Mucosa of gallbladder (tissue), 1 donor: Measurements from ENCODE around the gene USP40. TPM values are rescaled to one million over a fixed set of nuclear protein-coding genes. Genes with fewer than 3 reads are reported as not detected.

Experiments
- DNase-seq: peaks from one replicate; pipeline ENCODE4 v3.0.0-alpha.2; 2020; ENCODE audit warnings: low spot score
- total RNA-seq: library from RNA; stranded (reverse); gene quantifications from one replicate; pipeline ENCODE4 v1.2.1, GENCODE V29; 2021
- donor health status: DM: no; HTN: no; CAD: no.

USP40 gene
- total RNA-seq, 1 donor from 2014 or later, result 48.1 TPM

DNA sequence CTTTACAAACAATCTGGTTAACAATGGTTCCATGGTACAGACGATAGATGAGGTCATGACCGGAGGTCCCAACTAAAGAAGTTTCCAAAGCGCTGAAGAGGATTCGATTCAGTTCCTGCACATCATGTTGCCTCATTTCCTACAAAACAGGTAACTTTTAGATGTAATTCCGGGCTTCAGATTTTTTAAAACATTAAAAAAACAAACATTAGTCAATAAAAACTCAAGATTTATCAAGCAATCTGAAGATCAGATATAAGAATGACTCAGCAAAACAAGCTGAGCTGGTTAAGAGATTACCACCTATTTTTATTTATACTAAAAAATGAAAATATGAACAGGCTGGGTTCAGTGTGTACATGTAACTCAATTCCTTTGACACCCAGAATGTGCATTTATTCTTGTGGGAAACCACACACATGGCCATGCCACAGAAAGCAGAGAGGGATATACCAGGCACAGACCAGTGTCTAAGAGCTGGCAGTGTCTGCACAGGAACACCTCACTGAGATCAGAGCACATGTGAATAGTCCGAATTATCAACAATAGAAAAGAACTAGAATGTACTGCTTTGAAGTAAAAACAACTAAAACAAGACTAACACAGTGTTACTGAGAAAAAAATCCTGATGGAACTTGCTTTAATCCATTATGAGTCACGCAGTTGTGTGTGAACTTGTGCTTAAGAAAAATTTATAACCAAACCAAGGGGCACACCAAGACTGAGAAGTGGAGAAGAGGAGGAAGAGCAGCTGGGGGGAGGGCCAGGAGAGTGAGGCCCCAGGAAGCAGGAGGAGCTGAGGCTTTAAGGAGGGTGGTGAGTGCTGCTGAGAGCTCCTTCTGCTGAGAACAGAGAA is 9.5 kb downstream of the USP40 start:
- DNase-seq, result no peak

DNA sequence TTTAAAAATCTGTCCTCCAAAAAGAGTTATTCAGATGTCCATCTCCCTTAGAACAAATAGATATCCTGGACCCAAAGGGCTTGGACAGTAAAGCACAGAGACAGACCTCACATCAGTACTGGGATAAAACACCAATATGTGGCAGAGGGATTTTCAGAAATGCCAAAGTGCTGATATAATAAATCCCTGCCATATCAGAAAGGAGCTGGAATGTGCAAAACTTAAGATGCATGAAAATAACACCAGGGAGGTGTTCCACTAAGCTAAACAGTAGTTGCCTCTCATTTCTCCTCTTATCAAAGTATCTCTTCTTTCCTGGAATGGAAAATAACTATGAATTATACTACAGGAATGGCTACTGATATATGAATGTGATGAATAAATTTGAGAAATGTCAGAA is 13.2 kb downstream of the USP40 start:
- no peak for DNase-seq

DNA sequence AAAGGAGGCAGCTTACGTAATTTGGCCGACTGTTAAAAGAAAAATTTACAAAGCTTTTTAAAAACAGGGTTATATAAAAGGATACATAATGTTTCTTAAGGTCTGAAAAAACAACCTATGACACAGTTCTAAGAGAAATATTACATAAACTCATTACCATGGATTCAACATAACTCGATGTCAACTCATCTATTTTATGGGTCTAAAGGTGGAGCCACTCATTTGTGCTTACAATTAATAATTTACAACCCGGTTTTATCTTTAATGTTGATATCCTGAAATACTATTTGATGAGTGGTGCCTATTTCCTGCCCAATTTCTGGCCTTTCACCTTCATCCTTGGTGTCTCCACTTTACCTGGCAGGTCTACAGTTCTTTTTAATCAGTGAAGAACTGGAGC is 15.1 kb downstream of the USP40 start:
- DNase-seq, result no peak

DNA sequence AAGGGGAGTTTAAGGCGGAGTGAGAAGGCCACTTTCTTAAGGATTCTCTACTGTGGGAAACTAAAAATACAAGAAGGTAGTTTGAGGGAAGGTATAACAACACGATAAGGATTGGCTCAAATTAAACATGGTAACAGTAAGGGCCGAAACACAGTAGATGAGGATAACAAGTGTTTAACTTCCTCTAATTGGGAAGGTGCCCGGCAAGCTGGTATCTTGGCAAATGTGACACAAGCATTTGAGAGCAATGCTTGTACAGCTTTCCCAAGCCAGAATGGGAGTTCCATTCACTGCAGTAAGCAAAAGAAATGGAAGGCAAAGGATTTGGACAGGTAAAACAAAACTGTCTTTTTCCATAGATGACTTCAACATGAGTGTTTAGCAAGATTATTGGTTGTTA is 19.8 kb downstream of the USP40 start:
- no peak for DNase-seq

DNA sequence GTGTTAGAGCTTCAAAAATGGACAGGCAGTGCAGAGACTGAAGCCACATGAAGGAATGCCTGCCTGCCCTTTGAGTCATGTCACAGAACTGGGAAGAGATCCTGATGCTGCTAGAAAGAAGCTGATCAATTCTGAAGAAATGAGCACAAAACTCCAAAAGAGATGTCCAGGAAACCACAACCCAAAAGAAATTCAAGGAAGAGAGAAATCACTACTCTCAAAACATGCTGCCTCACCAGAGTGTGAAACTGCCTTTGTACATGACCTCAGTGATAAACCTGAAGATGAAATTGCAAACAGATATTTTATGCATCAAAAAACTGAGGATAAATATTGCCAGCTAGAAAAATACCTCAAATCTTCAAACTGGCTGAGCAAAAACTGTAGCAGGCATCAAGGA is 20.5 kb downstream of the USP40 start:
- no peak for DNase-seq

DNA sequence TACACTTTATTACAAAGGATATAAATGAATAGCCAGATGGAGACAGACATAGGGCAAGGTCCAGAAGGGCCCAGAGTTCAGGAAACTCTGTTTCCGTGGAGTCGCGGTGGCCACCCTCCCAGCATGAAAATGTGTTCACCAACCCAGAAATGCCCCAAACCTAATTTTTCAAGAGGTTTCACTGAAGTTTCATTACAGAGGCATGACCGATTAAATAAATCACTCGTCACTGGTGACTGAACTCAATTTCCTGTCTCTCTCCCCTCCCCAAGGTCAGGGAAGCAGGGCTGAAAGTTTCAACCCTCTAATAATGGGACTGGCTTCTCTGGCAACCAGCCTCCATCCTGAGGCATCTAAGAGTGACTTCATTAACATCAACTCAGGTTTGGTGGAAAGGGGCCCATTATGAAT is 22.4 kb downstream of the USP40 start:
- DNase-seq, result no peak

DNA sequence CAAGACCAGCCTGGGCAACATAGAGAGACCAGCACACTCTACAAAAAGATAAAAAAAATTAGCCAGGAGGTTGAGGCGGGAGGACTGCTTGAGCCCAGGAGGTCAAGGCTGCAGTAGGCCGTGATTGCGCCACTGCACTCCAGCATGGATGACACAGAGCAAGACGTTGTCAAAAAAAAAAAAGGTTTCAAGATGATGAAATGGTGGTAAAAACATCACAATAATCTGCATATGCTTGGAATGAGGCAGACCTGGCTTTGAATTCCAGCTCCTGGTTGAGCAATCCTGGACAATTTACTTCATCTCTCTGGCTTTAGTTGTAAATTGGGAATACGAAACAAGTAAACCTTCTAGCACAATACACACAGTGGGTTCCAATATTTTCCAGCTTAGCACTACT is 24.1 kb downstream of the USP40 start:
- no peak for DNase-seq

DNA sequence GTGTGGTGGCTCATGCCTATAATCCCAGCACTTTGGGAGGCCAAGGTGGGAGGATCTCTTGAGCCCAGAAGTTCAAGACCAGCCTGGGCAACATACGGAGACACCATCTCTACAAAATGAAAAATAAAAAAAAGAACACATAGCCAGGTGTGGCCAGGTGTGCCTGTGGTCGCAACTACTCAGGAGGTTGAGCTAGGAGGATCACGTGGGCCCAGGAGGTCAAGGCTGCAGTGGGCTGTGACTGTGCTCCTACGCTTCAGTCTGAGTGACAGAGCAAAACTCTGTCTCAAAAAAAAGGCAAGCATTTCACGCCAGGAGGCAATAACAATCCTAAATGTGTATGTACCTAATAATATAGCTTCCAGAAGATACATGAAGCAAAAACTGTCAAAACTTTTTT is 27.8 kb downstream of the USP40 start:
- no peak for DNase-seq

DNA sequence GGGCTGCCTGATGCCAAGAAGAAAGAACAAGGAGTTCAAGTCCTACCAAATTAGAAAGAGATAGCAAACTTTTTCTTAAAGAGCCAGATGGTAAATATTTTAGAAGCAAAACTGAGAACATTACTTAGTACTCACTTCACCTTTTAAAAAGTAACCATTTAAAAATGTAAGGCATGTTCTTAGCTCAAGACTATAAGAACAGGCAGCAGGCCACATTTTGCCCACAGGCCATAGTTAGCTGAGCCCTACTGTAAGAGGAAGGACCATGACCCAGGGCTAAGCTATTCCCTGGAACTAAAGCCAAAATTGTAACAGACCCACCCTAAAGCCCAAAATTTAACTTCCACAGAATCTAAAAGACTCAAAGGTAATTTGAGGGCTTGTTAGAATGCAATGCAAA is 31.3 kb downstream of the USP40 start:
- DNase-seq, result no peak

DNA sequence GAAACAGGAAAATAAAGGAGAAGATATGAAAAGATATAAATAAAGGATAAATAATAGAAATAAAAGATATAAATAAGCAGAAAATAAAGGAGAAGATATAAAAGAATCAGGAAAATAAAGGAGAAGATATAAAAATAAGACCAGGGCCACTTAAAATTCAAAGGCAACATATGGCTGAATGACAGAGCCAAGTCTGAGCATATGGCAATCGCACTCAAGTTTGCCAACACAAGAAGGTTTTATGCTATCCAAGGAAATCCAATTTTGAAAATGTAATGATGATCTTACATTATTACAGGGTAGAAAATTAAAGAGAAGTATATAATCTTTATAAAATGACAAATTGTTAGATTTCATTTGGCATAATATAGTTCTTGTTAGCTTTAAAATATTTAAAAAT is 33.6 kb downstream of the USP40 start:
- no peak for DNase-seq

DNA sequence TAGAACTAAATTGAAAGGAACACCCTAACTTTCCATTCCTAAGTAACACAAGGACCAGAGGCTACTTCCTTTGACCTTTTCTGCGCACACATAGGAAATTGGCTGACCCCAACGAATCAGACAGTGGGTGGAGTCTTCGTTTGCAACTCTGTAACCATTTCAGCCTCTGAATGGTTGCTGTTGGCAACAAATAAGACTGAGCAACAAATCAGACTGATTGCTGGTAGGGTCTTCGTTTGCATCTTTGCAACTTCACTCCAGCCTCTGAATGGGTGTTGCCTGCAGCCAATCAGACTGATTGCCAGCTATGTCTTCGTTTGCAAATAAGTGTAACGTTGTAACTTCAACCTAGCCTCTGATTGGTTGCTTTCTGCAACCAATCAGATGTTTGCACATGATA is 34.6 kb downstream of the USP40 start:
- DNase-seq, result no peak

DNA sequence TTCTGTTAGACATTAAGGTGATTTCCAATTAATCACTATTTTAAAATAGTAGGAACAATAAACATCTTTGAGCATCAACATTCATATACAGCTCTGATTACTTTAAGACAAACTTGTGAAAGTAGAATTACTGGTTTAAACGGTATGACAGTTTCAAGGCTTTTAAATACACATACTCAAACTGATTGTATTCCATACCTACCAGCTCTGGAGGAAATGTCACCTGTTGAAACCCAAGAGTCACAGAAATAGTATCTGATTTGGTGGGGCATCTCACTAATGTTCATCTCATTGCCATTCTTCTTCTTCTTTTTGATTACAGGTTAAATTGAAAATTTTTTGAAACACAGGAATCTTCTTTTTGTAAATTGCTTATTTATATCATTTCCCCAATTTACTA is 36.2 kb downstream of the USP40 start:
- no peak for DNase-seq

DNA sequence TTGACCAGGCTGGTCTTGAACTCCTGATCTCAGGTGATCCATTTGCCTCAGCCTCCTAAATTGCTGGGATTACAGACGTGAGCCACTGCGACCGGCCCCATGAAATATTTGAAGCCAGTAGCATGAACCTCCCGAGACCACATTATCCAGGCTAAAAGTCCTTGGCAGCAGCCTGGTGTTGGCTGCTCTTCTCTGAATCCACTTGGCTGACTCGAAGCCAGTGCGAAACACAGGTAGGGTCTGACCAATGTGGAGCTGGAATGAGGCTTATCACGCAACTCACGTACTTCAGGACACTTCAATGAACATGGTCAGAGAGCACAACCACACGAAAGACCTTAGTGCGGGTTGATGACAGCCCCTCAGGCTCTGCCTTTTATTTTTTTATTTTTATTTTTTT is 38.4 kb downstream of the USP40 start:
- no peak for DNase-seq

DNA sequence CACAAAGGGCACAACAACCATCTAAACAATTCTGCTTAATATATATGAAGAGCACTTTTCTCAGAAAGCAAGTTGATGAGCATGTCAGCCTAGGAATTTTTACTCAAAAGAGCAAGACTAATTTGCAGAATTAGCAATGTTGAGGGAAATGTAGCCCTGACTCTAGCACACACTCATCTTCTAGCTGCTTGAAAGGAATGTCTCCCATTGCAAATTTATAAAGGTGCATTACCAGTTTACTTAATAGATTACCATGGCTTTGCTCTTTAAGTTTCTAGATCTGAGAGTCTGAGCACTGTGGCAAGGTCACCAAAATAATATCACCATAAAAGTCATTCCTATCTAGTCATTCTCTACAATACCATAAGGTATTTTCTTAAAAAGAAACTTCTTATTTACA is 40.8 kb downstream of the USP40 start:
- DNase-seq, result no peak

DNA sequence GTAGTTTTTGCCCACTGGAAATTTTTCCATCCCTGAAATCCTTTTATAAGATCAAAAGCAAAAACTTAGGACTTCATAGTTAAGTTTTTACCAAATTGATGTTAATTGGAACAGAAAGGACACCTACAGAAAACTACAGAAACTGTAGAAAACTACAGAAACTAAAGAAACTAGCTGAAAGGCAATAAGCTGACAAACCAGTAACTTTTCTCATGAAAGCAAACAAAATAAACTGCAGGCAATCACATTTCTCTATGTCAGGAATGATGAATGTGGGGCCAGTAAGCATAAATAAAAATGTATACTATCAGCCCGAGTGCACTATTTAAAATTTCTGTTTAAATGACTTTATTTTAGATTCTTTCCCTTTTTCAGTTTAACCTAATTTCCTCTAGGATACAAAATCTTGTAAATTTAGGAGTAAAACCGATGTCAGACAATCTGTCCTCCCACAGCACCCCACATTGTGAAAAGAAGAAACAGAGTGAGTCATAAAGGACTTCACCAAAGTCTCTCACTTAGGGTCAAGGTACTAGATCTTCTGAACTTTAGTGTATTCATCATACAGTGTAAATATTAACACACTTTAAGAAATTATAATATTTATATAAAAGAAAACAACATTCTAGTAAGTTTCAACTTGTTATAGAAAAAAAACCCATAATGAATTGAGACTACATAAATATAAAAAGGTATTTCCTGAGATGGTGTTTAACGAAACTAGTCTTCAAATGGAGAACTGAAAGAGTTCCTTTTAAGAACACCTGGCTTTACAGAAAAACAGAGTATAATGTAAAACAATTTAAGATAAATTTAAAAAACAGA is 46.6 kb downstream of the USP40 start:
- DNase-seq, result no peak

DNA sequence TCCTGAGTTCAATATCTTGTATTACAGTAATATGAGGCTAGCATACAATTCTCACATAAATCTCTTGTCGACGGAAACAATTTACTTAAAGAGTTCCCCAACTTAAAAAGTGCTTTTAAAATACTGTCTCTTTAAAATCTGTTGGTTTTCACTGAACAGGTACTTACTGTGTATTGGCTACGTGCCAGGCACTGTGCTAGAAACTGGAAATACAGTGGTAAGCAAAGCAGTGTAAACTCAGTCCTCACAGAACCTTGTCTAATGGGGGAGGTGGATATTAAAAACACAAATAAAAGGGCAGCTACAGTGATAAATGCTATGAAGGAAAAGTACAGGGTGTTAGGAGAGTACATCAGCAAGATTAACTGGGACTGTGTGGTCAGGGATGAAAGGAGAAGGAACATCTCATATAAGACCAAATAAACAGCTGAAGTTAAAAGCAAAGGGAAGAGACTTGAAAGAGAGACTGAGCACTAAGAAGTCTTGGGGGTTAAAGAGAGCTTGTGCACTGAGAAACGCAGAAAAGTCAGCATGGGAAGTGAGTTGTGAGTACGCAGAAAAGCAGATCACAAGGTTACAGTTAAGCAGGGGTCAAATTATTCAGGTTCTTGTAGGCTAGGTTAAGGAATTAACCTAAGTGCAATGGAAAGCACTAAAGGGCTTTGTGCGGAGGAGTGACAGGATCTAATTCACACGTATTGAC is 52.5 kb downstream of the USP40 start:
- DNase-seq, result no peak

DNA sequence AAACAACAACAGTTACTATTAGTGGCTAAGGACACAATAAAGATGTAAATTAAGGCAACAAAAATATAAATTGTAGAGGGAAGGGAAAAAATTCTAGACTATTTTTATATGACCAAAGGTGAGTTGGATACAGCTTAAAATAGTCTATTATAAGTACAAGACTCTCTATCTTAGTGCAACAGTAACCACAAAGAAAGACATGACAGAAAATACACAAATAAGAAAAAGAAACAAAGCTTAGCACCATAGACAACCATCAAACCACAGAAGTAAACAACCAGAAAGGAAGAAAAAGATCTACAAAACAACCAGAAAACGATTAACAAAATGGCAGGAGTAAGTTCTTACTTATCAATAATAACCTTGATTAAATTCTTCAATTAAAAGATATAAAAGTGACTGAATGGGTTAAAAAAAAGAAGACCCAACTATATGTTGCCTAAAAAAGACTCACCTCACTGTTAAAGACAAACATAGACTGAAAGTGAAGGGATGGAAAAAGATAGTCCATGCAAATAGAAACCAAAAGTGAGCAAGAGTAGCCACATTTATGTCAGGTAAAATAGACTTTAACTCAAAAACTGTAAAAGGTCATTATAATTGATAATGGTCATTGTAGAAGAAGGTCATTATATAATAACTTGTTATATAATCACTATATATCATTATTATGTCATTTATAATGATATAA is 62.5 kb downstream of the USP40 start:
- DNase-seq, result no peak

DNA sequence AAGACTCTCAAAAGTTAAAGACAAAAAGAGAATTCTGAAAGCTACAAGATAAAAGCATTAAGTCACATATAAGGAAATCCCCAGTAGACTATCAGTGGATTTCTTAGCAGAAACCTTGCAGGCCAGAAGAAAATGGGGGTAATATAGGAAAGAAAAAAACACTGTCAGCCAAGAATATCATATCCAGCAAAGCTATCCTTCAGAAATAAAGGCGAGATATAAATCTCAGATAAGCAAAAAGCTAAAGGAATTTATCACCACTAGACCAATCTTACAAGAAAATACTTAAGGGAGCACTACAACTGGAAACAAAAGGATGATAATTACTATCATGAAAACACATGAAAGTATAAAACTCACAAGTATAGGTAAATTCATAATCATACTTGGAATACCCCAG is 63.1 kb downstream of the USP40 start:
- no peak for DNase-seq

DNA sequence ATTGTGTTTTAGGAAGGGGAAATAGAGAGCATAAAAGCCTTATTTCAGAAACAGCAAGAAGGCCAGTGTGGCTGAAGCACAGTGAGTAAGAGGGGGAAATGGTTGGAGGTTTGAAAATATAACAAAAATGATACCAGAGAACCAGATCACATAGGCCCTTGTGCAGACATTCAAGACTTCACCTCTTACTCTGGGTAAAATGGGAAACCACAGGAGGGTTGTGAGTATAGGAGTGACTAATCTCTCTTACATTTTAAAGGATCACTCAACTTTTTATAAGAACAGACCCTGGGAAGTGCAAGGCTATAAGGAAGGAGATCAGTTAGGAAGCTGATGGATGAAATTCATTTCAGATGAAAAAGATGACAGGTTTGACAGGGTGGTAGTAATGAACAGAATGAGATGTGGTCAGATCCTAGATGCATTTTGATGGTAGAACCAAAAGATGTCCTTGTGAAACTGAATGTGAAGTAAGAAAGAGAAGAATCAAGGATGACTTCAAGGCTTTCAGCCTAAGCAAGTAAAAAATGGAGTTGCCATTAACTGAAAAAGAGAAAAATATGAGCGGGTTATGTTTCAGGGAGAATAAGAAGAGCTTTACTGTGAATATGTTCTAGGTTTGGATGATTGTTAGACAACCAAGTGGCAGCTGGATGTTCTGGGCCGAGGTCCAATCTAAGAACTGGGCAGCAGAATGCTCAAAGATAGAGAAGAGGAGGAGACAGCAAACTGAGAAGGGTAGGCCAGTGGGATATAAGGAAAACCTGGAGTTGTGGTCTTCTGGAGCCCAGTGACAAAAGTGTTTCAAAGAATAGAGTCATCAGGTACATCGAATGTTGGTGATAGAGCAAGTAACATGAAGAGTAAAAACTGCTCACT is 65.1 kb downstream of the USP40 start:
- DNase-seq, result no peak

DNA sequence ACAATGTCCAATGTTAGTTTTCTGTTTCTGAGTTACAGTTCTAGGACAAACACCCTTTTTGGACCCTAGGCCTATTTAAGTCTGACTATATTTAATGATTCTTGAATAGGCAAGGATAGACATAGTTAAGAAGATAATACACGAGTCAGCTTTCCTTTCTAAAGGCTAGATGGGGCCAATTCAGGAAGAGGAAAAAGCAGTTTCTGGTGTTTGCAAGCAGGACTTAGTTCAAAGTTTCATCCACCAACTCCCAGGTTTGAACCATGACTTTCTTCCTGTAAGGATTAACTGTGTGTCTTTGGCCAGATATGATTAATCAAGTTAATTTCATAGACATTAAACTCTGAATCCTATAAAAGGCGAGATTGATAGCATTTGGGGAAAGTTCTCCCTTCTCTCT is 66.7 kb downstream of the USP40 start:
- DNase-seq, result no peak

DNA sequence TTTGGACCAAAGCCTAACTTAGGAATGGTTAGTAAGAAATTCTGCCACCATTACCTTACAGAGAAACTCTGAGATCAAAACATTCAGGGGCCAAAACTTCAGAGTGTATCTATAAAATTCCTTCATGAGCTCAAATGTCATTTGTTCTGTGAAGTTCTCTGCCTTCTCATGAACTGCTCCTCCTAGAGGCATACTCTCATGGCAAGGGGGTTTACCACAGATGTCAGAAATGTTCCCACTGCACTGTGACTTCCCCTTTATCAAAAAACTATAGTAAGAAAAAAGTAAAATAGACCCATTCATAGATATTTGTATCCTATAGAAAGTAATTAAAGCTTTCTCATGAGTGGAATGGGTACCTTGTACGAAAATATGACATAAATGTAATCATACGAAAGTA is 68.5 kb downstream of the USP40 start:
- DNase-seq, result no peak
